Suppressor macrophage treated with lipopolysaccharide for 1 hour (primary cell): ENCODE data around the gene PTPRG.

Source experiments
- DNase-seq, 3 donors: peaks; one replicate each; pipeline ENCODE4 v3.0.0-alpha.2; 2020 to 2022

Gene PTPRG

DNA sequence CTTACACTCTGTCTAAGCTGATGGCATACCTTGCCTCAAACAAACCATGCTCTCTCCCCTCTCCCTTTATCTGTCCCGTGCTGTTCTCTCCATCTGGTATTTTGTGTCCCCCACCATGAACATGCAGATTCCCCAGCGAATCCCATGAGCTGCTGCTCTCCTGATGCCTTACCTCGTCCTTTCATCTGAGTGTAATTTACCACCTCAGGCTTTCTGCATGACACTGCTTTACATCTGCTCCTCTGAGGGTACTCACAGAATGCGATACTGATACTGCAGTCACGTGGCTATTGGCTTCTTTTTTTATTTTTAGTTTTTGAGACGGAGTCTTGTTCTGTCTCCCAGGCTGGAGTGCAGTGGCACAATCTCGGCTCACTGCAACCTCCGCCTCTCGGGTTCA lies 341.7 kb downstream of the PTPRG start:
- no peak for DNase-seq

DNA sequence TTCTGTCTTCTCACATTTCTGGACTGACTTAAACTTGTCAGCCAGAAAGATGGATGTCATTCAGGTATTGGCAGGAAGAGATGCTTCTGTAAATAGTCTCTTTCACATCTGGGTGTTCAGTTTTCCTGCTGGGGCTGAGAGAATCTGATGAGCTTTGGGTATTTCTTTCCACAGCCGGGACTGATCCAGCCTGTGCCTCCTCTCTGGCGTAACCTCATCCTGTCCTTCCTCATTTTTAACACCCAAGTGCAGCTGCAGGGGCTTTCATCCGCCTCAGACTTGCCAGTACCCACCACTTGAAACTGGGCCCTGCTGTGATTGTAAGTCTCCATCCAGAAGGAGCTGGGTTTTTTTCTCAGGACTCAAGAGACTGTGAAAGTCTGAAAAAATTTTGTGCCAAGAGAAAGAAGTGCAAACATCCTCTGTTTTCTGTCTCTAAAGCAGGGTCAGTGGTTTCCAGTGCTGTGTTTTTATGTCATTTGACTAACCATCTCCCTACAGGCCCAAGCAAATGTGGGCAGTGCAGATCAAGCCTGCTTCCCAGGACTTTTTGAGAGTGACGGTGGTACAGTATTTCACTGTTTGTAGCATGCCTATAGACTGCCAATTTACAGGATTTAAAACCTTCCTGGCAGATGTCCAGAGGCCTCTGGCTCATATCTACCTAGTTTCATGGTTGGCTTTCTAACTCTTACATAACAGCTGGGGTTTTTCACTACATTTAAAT lies 342.7 kb downstream of the PTPRG start:
- DNase-seq, result peak in 1 of 3 donors; percentile 1

GRCh38 chr3:61907210-61907795 lies 345.9 kb downstream of the PTPRG start:
- no peak for DNase-seq

GRCh38 chr3:61908382-61908781 lies 347.0 kb downstream of the PTPRG start:
- DNase-seq, result no peak

GRCh38 chr3:61910732-61911131 lies 349.4 kb downstream of the PTPRG start:
- no peak for DNase-seq

- no peak for DNase-seq
Measured at GRCh38 chr3:61912158-61912557, 350.8 kb downstream of the PTPRG start.

DNA sequence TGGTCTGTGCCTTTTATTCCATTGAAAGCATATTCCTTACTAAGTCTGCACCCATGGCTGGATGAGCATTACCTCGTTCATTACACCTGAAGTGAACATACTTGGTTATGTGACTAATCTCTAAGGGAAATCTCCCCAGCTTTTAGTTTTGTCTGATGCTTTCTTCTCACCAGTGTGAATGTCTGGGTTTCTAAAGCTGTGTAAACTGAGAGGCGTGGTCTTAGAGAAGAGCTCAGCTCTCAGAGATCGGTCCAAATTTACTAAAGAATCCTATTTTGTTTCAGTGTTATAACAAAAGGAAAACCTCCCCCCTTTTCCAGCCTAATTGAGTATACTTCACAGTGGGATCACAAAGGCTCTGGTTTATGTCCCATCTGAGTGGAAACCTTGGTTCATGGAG lies 352.3 kb downstream of the PTPRG start:
- no peak for DNase-seq

- DNase-seq, result no peak
Measured at GRCh38 chr3:61914276-61914675, 352.9 kb downstream of the PTPRG start.

DNA sequence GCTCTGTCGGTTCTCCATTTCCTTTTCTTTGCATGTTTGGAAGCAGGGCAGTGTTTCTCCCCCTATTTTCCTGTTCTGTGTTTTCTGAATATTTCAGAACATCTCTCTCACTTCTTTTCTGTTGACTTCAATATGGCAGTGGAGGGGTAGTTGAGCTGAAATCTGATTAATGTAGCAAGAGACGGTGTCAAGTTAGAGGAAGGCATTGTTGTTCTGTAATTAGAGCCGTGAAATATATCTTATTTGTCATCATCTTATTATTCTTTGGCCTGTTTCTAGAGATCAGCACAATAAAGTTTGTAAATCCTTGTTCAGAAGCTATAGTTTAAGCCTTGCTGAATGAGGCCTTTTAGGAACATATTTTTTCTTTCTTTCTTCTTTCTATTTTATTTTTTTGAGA lies 353.9 kb downstream of the PTPRG start:
- DNase-seq, result no peak

DNA sequence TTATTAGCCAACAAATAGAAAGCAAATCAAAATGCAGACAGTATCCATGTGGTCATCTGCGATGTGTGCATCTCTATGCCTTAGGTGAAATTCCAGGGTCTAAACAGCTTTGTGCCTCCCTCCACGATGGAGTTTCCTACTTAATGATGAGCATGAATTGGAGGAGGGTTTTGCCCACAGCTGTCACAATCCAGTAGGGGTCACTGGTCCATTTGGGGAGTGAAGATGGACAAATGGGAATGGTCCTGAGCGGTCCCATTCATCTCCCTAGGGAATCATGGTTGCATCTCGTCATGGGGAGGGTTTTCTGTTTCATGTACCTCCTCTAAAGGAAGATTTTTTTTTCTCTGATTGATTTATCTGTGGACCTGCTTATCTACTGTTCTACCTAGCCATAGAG lies 358.0 kb downstream of the PTPRG start:
- no peak for DNase-seq

DNA sequence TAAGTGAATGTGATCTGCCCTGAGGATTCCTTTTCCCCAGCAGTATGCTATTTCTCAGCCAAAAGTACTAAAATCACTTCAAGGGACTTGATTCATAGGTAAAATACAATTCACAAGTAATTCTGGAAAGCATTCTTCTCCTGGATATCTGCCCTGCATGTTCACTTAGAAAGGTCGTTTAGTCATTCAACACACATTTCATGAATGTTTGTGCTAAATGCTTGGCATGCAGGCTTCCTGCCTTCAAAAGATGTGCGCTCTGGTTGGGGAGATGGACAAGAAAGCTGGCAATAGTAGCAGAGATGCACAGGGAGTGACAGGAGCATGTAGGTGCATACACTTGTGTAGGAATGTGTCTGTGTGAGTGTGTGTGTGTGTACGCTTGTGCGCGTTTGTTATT lies 360.7 kb downstream of the PTPRG start:
- DNase-seq, result no peak

DNA sequence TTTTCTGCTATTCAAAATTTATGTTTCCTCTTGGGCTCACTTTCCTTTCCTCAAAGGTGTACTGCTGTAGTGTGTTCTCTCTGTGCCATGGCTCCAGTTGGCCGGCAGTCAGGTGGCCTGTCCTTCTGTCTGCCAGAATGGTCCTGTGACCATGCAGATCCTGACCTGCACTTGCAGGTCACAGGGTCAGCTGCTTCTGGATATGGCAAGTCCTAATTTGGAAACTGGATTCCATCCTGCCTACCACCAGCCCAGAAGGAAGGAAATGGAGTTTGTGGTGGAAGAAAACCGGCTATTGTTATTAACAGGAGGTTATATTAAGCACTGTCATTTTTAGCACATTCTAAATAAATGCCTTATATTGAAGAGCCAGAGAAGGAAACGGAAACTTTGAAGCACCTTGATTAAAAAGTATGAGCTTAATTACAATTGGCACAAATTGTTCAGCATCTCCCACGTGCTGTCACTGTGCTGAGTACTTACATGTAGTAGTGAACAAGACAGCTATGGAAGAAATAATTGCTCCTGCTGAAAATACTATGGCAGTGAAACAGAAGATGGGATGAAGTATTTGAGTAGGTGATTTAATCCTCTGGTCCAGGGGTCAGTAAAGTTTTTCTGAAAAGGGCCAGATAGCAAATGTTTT lies 362.8 kb downstream of the PTPRG start:
- DNase-seq, result no peak

GRCh38 chr3:61924991-61925390 lies 363.6 kb downstream of the PTPRG start:
- no peak for DNase-seq

DNA sequence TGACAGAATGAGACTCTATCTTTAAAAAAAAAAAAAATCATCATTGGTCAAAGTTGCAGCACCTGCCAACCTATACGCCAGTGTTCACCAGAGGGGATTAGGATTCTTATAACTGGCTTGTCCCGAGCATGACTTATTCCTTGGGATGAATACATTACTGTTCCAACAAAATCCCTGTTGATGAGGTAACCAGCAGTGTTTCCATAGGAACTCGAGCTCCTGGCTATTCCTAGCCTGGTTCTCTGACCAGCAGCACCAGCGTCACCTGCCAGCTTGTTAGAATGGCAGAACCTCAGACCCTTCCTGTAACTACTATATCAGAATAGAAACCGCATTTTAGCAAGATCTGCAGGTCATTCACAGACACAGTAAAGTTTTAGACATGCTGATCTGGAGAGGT lies 364.4 kb downstream of the PTPRG start:
- no peak for DNase-seq

- no peak for DNase-seq
Measured at GRCh38 chr3:61926923-61927322, 365.6 kb downstream of the PTPRG start.

- no peak for DNase-seq
Measured at GRCh38 chr3:61927332-61927731, 366.0 kb downstream of the PTPRG start.

- DNase-seq, result no peak
Measured at GRCh38 chr3:61928039-61928438, 366.7 kb downstream of the PTPRG start.

GRCh38 chr3:61928776-61929314 lies 367.5 kb downstream of the PTPRG start:
- DNase-seq, result no peak

DNA sequence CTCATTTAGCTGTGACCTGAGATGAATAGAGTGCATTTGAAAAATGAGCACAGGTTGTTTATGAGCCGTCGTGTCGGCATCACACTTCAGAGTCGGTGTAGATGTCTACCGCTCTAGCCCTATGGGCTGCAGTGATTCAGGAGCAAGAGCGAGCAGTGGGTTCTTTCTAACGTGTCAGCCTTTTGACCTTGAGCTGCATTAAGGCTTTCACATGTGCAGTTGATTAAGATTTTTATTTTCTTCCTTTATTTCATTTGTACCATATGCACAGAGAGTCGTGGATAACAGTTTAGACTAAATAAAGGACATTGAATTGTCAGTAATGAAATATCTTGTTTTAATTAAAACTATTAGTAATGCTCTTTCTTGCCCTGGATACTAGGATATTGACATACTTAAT lies 368.2 kb downstream of the PTPRG start:
- DNase-seq, result no peak

DNA sequence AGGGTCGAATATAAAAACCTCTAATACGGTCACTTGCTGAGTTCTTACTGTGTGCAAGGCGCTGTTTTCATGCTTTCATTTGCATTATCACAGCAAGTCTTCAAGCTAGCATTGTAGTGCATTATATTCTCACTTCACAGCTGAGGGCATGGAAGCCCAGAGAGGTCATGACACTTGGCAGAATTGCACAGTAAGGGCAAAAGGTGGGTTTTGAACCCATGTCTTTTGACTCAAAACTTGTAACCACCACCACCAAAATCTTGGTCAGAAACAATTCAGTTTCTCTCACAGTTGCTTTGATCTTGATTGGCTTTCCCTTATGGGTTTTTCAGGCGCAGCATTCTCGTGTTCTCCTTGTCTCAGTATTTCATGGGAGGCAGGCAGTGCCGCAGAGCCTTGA lies 371.1 kb downstream of the PTPRG start:
- no peak for DNase-seq

DNA sequence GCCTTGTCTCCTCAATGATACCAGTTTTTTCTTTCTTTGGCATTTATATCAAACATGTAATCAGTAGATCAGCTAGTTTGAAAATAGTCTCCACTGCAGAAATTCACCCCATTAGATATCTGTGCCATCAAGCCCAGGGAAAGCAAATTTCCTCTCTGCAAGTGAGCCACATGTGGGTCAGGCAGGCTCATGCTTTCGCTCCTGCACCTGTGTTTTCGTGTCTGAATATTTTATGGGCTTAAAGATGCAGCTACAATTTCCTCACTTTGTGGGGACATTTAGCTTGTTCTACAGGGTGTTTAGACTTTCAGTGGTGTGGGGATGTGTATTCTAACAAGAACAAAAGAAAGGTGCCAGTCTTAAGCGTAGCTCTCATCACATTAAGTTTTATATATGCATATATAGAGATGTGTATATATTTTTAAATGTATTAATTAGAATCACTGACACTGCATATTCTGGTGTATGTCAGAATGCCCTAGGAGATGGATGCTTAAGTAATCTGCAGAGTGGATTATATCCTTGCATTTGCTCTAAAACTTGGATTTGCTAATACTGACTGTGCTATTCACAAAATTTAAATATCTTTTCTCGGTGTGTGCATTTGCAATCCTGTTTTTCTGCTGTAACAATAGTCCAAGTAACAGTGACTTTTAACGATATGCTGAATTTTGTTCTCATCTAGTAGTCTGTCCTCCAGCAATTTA lies 372.6 kb downstream of the PTPRG start:
- DNase-seq, result no peak

GRCh38 chr3:61934505-61934871 lies 373.1 kb downstream of the PTPRG start:
- DNase-seq, result no peak

- no peak for DNase-seq
Measured at GRCh38 chr3:61935814-61936213, 374.4 kb downstream of the PTPRG start.
